ENCODE results near the gene CCL24.
"Not testable (repeated sequence)": the region's sequence is repeated elsewhere in the genome, so short reads cannot be mapped to it uniquely, and the experiment has no call there.

The CCL24 gene

DNA sequence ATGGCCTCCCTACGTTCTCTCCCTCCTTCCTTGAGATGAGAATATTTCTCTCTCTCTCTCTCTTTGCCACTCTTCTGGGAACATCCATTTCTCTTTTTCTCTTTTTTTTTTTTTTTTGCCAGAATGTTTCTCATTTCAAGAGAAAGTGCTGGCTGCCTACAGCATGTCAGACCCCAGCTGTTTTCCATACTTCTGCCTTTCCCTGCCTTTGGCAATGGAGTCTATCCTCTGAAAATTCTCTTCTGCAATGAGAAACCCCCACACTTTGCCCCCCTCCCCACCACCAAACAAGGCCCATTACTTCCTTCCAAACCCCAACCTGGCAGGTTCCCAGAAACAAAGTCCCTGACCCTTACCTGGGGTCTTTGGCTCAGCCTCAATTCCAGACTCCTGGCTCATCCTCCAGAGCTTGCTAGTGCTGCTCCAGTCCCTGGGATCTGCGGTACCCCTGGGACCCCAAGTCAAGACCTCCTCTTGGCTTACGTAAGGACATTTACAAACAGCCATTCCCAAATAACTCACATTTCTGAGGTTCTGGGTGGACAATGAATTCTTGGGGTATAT lies 24.2 kb downstream of the CCL24 start:
- in situ Hi-C loops (cut with MboI; ENCODE audit: low sequenced_read_pairs), result no loop called here

DNA sequence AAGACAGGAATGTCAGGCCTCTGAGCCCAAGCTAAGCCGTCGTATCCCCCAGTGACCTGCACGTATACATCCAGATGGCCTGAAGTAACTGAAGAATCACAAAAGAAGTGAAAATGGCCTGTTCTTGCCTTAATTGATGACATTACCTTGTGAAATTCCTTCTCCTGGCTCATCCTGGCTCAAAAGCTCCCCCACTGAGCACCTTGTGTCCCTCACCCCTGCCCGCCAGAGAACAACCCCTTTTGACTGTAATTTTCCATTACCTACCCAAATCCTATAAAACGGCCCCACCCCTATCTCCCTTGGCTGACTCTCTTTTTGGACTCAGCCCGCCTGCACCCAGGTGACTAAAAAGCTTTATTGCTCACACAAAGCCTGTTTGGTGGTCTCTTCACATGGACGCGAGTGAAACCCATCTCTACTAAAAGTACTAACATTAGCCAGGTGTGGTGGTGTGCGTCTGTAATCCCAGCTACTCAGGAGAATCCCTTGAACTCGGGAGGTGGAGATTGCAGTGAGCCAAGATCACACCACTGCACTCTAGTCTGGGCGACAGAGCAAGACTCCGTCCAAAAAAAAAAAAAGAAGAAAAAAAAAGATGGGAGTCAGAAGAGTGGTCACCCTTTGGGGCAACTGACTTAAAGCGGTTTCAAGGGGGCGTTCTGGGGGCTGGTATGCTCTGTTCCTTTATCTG lies 25.3 kb downstream of the CCL24 start:
- in situ Hi-C loops (cut with MboI; ENCODE audit: low sequenced_read_pairs), result not testable (repeated sequence)

DNA sequence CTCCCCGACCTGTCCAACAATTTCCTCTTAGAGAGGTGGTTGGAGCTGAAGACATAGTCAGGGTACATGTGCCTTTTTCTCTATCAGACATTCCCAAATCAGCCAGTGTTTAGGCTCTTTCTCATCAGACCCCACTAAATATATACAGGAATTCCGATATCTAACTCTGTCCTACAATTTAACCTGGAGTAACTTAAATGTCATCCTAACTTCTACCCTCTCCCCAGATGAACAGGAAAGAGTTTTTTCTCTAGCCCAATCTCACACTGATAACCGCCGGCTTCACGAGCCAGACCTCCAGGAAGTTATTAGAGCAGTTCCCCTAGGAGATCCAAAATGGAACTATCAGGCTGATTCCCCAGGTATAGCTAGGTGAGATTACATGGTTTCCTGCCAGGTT lies 30.5 kb downstream of the CCL24 start:
- in situ Hi-C loops (cut with MboI; ENCODE audit: low sequenced_read_pairs), result not testable (repeated sequence)

DNA sequence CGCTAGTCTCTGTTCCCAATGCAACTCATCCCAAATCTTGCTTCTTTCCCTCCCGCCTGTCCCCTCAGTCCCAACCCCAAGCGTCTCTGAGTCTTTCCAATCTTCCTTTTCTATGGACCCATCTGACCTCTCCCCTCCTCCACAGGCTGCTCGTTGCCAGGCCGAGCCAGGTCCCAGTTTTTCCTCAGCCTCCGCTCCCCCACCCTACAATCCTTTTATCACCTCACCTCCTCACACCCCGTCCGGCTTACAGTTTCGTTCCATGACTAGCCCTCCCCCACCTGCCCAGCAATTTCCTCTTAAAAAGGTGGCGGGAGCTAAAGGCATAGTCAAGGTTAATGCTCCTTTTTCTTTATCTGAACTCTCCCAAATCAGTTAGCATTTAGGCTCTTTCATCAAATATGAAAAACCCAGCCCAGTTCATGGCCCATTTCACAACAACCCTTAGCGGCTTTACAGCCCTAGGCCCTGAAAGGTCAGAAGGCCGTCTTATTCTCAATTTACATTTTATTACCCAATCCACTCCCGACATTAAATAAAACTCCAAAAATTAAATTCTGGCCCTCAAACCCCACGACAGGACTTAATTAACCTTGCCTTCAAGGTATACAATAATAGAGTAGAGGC lies 32.8 kb downstream of the CCL24 start:
- in situ Hi-C loops (cut with MboI; ENCODE audit: low sequenced_read_pairs), result not testable (repeated sequence)

DNA sequence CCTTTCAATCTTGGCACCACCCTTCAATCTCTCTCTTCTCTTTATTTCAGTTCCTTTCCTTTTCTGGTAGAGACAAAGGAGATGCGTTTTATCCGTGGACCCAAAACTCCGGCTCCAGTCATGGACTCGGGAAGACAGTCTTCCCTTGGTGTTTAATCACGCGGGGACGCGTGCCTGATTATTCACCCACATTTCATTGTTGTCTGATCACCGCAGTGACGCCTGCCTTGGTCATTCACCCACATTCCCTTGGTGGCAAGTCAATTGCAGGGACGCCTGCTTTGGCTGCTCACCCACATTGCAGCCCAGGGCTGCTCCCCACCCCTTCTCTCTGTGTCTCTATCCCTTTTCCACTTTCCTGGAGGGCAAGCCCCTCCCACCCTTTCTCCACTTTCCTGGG lies 34.1 kb downstream of the CCL24 start:
- in situ Hi-C loops (cut with MboI; ENCODE audit: low sequenced_read_pairs), result not testable (repeated sequence)

DNA sequence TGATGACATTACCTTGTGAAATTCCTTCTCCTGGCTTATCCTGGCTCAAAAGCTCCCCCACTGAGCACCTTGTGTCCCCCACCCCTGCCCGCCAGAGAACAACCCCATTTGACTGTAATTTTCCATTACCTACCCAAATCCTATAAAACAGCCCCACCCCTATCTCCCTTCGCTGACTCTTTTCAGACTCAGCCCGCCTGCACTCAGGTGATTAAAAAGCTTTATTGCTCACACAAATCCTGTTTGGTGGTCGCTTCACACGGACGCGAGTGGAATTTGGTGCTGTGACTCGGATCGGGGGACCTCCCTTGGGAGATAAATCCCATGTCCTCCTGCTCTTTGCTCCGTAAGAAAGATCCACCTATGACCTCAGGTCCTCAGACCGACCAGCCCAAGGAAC lies 34.6 kb downstream of the CCL24 start:
- in situ Hi-C loops (cut with MboI; ENCODE audit: low sequenced_read_pairs), result not testable (repeated sequence)

DNA sequence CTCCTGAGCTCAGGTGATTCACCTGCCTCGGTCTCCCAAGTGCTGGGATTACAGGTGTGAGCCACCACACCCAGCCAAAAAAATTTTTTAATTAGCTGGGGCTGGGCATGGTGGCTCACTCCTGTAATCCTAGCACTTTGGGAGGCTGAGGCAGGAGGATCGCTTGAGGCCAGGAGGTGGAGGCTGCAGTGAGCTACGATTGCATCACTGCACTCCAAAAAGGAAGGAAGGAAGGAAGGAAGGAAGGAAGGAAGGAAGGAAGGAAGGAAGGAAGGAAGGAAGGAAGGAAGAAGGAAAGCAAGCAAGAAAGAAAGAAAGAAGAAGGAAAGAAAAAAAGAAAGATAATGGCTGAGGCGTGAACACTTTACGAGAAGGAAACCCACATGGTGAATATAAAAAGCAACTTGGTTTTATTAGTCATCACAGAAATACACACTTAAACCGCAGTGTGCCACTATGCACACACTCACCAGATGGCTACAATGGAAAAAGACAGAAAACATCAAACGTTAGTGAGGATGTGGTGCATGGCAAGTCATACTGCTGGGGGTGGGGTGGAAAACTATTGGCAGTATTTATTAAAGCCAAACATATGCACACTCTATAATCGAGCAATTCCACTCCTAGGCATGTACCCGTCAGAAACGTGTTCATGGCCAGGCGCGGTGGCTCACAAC lies 37.2 kb downstream of the CCL24 start:
- in situ Hi-C loops (cut with MboI; ENCODE audit: low sequenced_read_pairs), result no loop called here

DNA sequence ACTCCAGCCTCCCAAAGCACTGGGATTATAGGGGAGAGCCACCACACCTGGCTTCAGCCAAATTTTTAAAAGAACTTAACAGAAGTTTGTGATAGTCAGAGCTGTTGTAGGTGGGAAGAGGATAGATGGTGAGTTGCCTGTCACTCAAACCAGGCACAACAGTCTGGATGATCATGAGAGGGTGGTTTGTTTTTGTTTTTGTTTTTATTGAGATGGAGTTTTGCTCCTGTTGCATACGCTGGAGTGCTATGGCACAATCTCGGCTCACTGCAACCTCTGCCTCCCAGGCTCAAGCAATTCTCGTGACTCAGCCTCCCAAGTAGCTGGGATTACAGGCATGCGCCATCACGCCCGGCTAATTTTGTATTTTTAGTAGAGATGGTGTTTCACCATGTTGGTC lies 39.6 kb downstream of the CCL24 start:
- in situ Hi-C loops (cut with MboI; ENCODE audit: low sequenced_read_pairs), result not testable (repeated sequence)

DNA sequence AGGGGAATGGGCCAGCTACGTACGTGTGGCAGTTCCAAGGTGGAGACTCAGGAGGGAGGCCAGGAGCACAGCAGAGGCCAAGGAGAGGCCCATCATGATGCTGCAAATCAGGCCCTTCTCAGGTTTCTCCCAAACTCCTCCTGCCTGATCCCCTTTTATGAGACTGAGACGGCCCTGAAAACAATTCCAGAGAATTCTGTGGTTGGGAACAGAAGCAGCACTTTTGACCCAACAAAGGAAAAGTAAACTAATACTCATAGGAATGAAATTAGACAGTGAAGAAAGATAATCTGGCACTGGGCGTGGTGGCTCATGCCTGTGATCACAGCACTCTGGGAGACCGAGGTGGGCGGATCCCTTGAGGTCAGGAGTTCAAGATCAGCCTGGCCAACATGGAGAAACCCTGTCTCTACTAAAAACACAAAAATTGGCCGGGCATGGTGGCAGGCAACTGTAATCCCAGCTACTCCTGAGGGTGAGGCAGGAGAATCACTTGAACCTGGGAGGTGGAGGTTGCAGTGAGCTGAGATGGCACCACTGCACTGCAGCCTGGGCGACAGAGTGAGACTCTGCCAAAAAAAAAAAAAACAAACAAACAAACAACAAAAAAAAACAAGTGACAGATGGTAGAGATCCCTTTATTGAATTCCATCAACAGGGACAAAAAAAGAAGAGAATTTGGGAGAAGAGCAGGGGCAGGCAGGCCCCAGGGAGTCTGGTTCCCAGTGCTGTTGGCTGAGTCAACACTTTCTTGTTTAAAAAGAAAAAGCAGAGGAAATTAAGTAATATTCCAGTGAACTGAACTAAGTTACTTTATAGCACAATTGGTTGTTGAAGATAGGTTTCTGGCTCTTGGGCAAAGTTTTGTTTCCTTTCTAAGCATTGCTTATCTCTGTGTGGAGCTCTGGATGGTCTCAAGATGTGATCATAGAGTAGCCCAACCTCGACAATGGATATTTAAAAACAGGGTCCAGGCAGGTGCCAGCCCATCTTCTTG lies 41.2 kb downstream of the CCL24 start, which contains the start of gene CCL26:
TSS of gene CCL26 (minus strand) at position 131 of the 997 bp plus-strand sequence. CDS start at position 96, 35 bp downstream.
- in situ Hi-C loops (cut with MboI; ENCODE audit: low sequenced_read_pairs), result no loop called here

DNA sequence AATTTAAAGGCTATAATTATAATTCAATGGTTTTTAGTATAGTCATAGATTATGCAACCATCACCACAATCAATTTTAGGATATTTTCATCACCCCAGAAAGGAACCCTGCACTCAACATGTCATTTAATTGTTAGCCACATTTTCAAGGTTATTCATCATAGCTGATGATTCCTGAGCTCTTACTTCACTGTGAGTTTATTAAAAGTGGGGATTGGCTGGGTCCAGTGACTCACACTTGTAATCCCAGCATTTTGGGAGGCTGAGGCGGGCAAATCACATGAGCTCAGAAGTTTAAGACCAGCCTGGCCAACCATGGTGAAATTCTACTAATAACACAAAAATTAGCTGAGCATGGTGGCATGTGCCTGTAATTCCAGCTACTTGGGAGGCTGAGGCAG lies 42.4 kb downstream of the CCL24 start:
- in situ Hi-C loops (cut with MboI; ENCODE audit: low sequenced_read_pairs), result no loop called here

DNA sequence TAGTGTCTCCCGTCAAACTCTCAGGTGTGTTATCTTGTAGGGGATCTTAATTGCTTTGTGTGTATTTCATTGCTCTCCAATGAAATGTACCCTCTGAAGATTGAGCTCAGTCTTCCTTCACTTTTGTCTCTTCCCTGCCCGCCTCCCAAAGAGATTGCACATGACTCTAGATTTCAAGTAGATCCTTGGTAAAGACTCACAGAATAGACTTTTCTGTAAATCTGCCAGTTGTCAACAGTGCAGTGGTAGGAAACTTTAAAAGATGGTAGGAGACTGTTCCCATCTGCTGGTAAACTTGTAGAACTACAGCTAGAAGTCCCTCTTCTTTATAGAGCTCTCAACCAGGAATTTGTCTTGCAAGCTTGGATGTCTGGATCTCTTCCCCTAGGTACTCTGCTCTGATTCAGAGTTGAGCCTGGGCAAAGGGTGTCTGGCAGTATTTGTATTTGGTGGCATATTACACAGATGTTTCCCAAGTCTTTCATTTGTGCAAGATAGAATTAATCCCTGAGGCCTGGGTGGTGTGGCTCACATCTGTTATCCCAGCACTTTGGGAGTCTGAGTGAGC lies 51.2 kb downstream of the CCL24 start:
- in situ Hi-C loops (cut with MboI; ENCODE audit: low sequenced_read_pairs), result no loop called here

DNA sequence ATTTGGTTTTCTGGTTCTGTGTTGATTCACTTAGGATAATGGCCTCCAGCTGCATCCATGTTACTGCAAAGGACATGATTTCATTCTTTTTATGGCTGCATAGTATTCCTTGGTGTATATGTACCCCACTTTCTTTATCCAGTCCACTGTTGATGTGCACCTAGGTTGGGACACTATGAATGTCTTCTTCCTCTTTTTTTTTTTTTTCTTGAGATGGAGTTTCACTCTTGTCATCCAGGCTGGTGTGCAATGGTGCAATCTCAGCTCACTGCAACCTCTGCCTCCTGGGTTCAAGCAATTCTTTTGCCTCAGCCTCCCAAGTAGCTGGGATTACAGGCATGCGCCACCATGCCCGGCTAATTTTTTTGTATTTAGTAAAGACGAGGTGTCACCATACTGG lies 51.8 kb downstream of the CCL24 start:
- in situ Hi-C loops (cut with MboI; ENCODE audit: low sequenced_read_pairs), result not testable (repeated sequence)
